Measurements from ENCODE around the gene CLDN14.

The CLDN14 gene

GRCh38 chr21:36479415-36480402 is at the start of gene CLDN14:
Gene CLDN14, minus strand, starts transcription at chr21:36480122. Its CDS starts 18,427 bp downstream, at chr21:36461695.
- peak in 2 of 10 donors; percentile 31 to 83 for DNase-seq
- intact Hi-C loops (cut with DNase I), result no loop called here

- no peak for DNase-seq
- intact Hi-C loops (cut with DNase I), result no loop called here
Measured at GRCh38 chr21:36528716-36529115, 48.8 kb upstream of the CLDN14 start.

DNA sequence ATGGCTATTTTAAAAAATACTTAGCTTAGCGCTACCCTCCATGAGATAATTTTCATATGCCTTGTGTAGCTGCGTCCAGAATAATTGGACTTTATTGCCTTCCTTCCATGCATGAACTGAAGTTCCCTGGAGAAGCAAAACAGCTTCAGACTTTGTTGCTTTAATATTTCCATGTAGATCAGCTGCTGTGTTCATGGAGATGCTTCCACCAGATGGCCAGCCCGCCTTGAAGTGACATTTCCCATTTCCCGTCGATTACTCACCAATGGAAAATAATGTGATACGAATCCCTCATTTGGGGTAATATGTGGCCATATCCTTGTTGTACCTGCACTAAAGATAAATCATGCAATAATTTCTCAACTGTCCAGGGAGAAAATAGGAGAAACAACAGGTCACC is 47.4 kb upstream of the CLDN14 start:
- intact Hi-C loops (cut with DNase I), result no loop called here
- no peak for DNase-seq

DNA sequence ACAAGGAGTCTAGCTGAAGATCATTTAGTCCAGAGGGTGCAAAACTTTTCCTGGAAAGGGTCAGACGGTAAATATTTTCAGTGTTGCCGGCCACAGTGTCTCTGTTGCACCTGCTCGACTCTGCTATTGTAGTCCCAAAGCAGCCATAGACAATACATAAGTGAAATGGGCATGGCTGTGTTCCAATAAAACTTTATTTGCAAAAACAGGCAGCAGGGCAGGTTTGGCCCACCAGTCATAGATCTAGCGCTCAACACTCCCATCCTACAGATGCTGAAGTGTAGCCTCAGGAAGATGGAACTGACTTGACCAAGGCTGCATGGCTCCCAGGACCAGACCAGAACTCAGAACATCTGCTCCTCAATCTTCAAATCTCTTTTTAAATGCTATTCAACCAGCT is 46.2 kb upstream of the CLDN14 start:
- no peak for DNase-seq
- intact Hi-C loops (cut with DNase I), result no loop called here

DNA sequence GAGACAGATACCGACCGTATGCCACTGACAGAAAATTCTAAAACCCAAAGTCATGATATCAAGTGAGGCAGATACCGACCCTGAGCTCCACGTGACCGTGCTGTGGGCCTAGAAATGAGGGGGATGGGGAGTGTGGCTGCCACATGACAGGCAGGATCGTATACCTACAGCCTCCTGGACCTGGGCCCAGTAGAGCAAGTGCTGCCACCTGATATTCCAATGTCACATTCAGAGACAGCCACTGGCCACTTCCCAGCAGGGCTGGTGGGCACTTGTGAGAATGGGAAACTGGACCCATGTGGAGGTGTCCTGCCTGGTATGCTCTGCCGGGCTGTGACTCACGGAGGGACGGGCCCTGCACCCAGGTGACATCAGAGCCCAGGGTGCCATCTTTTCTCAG is 44.6 kb upstream of the CLDN14 start:
- DNase-seq, result no peak
- intact Hi-C loops (cut with DNase I), result no loop called here

DNA sequence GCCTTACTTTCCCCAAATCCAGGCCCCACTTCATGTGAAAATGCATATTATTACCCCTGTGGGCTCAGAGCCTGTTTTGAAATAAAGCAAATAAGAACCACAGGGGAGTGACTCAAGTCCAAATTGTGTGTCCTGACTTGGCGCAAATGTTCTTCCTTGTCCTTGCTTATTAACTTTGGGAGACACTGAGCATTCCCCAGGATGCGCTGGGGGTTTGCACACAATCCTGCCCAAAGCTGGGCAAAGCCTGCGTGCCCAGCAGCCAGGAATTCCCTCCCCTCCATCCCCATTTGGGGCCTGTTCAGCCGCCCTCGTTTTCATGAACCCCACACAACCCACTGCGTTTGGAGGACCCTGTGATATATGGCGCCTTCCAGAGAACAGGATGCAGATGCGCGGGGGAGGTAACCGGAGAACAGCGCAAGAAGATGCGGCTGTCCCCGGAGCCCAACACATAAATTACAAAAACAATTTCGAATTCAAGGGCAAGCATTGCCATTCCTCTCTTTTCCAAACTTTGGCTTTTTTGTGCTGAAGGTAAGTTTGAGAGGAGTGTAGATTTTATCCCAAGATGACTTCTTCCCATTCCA is 42.4 kb upstream of the CLDN14 start:
- intact Hi-C loops (cut with DNase I), result no loop called here
- no peak for DNase-seq

GRCh38 chr21:36518883-36519492 is 39.1 kb upstream of the CLDN14 start:
- intact Hi-C loops (cut with DNase I), result no loop called here
- peak in 1 of 10 donors; percentile 10 for DNase-seq

DNA sequence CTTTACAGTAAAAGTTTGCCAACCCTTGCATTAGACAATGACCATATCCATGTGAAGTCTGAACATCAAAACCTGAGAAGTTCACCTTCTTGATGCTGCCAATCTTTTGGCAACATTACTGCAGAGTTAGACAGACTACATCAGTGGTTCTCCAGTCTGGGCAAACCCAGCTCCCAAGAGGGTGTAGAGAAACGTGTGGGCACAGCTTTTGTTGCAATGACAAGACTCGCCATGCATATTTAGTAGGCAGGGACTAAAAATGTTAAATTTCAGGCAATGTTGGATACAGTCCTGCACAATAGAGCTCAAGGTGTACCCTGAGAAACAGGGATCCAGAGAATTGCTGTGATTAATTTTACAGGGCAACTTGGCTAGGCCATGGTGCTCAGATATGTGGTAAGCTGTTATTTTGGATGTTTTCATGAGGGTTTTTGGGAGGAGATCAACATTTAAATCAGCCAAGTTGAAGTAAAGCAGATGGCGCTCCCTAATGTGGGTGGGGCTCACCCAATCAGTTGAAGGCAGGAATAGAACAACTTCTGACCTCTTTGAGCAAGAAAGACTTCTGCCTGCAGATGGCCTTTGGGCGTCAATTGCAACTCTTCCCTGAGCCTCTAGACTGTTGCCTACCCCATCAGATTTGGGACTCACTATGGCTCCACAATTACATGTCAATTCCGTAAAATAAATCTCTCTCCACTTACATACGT is 37.6 kb upstream of the CLDN14 start:
- intact Hi-C loops (cut with DNase I), result no loop called here

DNA sequence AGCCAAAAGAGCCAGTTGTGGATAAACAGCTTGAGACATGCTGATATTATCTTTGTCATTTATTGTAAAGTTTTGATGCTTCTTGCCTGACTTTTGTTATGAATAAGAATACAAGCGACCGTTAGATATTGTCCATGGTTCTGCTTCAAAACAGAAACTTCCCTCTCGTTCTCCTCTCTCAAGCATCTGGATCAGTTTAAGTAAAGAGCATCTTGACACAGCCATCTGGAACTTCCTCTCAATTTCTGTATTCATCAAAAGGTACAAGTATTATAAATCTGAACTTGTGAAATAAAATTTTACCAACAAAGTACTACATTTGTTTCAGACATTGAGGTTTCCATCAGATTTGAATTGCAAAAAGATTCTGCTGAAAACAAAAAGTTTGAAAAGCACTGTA is 36.4 kb upstream of the CLDN14 start:
- intact Hi-C loops (cut with DNase I), result no loop called here
- DNase-seq, result no peak

More for the DNA sequence above, 37.6 kb upstream of the CLDN14 start:
- DNase-seq, result peak in 1 of 10 donors; percentile 58

- no peak for DNase-seq
- intact Hi-C loops (cut with DNase I), result no loop called here
Measured at GRCh38 chr21:36513430-36513829, 33.5 kb upstream of the CLDN14 start.

GRCh38 chr21:36512971-36513370 is 33.0 kb upstream of the CLDN14 start:
- DNase-seq, result no peak
- intact Hi-C loops (cut with DNase I), result no loop called here

GRCh38 chr21:36511484-36512220 is 31.7 kb upstream of the CLDN14 start:
- DNase-seq, result peak in 1 of 10 donors; percentile 12
- intact Hi-C loops (cut with DNase I), result no loop called here

DNA sequence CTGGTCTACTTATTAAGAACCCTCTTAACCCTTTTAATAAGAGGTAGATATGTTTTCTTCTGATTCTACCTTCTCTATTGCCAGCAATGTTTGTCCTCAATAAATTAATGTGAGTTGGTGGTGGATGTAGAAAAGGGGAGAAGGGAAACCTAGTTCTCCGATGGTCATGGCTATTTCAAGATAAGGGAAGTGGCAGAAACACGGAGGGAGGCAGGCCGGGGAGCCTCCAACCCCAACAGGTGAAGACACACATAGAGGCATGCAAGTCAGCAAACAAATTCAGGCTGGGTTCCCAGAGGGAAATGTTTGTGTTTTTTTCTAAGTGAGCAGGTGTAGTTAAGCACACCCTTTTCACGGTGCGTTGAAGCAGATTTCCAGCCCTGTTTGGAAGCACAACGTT is 31.0 kb upstream of the CLDN14 start:
- peak in 1 of 10 donors; percentile 60 for DNase-seq
- intact Hi-C loops (cut with DNase I), result no loop called here

DNA sequence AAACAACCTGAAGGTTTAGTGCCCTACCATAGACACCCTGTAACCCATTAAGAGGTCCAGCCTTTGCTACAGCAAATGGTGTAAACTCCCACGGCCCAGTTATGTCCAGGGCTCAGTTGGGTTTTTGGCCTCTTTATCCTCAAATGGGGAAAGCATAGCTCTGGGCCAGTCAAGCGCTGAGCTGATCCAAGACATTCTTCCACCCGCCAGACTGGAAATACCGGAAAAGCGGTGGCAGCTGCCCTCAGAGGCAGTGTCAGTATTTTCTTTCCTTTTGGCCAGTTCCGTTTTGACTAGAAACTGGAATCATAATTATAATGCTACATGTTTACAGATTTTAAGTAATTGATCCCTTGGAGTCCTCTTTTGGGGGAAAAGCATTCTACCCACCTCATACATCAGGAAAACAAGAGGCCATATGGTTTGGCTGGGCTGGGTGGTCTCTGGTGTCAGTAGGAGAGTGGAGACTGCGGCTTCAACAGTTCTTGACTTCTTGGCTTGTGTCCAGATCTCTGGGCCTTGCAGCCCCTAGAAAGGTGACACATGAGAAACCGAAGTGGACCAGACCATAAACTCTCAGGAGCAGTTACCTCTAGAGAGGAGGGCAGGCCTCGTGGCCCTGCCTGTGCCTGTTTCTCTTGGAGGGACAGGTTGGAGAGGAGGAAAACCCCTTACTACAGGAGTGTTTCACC is 30.2 kb upstream of the CLDN14 start:
- intact Hi-C loops (cut with DNase I), result loop anchor here (10.0 kb wide), 1 partner anchor 205 kb away; no protein-coding TSS in a partner anchor
- peak in 1 of 10 donors; percentile 62 for DNase-seq

DNA sequence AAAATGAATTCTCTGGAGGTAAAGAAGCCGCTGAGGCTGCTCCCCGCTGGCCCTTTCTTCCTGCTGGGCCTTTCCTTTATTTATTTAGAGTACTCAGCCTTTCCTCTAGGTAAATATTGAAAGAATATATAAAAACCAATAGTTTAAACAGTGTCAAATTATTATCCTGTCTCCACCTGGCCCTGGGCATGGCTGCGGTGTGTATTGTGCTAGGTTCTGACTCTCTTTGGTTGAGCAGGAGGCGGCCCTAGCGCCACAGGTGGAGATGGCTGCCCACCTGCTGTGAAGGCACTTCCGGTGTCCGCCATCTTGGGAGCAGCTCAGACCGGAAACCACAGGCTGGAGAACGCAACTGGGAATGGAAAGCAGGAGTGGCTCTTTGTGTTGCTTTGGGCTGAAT is 29.0 kb upstream of the CLDN14 start:
- DNase-seq, result peak in 1 of 10 donors; percentile 57
- intact Hi-C loops (cut with DNase I), result loop anchor here (10.0 kb wide), 1 partner anchor 206 kb away; no protein-coding TSS in a partner anchor

GRCh38 chr21:36507397-36508018 is 27.6 kb upstream of the CLDN14 start:
- peak in 1 of 10 donors; percentile 40 for DNase-seq
- intact Hi-C loops (cut with DNase I), result loop anchor here (10.0 kb wide), 1 partner anchor 207 kb away; no protein-coding TSS in a partner anchor

- peak in 1 of 10 donors; percentile 29 for DNase-seq
- intact Hi-C loops (cut with DNase I), result loop anchor here (10.0 kb wide), 1 partner anchor 208 kb away; no protein-coding TSS in a partner anchor
Measured at GRCh38 chr21:36506482-36506881, 26.6 kb upstream of the CLDN14 start.
